Activated naive CD8-positive, alpha-beta T cell treated with anti-CD3 and anti-CD28 coated beads, Interleukin-2, amount 10 ng/mL, durations not matched to agents 7 days and 5 days (primary cell): ENCODE data around the gene TBRG4. TPM values are rescaled to one million over a fixed set of nuclear protein-coding genes. Genes with fewer than 3 reads are reported as not detected.

Source experiments
- ATAC-seq: fragments of 150-1000 bp; cut with Tn5 transposase; one replicate; pipeline ENCODE4 v1.10.0; 2021; ENCODE audit warnings: low read depth, moderate library complexity
- POLR2A ChIA-PET: fragments of 350-600 bp; sonication (Branson Sonifier 250); formaldehyde crosslinking; loops from one replicate; lab custom pipeline; 2021; ENCODE audit warnings: antibody characterized with exemption; lab: Charles Lee
- DNase-seq: peaks from one replicate; pipeline ENCODE4 v3.0.0; 2021
- H3K27ac Mint-ChIP-seq: one replicate; pipeline ENCODE4 v1.8.0; 2022; ENCODE audit warnings: mild to moderate bottlenecking, mixed read lengths
- H3K27me3 Mint-ChIP-seq: one replicate; pipeline ENCODE4 v1.8.0; 2022; ENCODE audit warnings: mild to moderate bottlenecking, moderate library complexity, mixed read lengths
- H3K36me3 Mint-ChIP-seq: one replicate; pipeline ENCODE4 v1.8.0; 2021; ENCODE audit warnings: mild to moderate bottlenecking, mixed read lengths
- H3K4me1 Mint-ChIP-seq: one replicate; pipeline ENCODE4 v1.8.0; 2021; ENCODE audit warnings: mixed read lengths
- H3K4me3 Mint-ChIP-seq: one replicate; pipeline ENCODE4 v1.8.0; 2022; ENCODE audit warnings: mild to moderate bottlenecking, moderate library complexity, mixed read lengths
- H3K9me3 Mint-ChIP-seq: one replicate; pipeline ENCODE4 v1.8.0; 2021; ENCODE audit warnings: mixed read lengths
- total RNA-seq, 2 experiments: library from RNA; stranded (reverse); gene quantifications; one replicate each; pipeline ENCODE4 v1.2.3, GENCODE V29; 2021

Gene TBRG4
- total RNA-seq, 2 experiments from 2014 or later = 123 to 127 TPM

DNA sequence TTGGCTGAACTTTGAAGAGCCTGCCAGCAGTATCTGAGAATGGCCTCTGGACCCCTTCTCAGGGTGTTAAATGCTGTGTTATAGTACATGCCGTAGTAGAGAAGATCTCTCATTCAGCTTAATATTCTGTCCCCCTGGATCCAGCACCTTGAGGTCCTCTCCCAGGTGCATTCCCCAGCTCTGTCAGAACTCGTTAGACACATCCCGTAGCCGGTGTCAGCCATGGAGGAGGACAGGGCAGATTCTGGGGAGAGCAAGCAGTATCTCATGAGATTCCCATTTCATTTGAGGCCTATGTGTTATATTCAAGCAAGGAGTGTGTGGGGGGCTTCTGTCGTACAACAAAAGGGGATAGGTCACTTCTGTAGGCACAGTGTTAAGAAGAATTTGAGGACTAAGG is 57.6 kb downstream of the TBRG4 start:
- H3K4me3 Mint-ChIP-seq = no peak overlapping the region
- ATAC-seq (no peak), DNase-seq (no peak)
- H3K4me1 Mint-ChIP-seq = peaks cover 18% of the 10 kb centered on the region
- H3K27ac Mint-ChIP-seq = no peak overlapping the region
- POLR2A ChIA-PET = no interaction called here
- no peaks in the 10 kb centered on the region for H3K27me3 Mint-ChIP-seq
- peaks cover 50% of the 10 kb centered on the region for H3K36me3 Mint-ChIP-seq
- H3K9me3 Mint-ChIP-seq = no peaks in the 10 kb centered on the region

DNA sequence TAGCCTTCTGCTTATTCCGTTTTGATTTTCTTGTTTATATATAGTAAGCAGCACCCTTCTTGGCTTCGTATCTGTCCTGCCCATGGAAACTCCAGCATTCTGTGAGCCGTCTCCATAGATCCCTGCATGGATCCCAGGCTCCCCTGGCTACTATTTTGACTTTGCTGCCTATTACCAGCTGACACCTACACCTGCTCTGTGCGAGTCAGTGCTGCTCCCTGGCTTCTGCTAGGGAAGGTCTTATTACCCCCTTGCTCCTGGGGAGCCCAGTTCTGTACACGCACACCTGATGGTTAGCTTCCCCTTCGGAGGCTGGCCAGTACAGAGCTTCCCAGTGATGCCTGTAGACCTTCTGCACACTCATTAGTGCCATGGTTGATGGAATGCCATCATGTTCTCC is 58.1 kb downstream of the TBRG4 start:
- DNase-seq = no peak
- POLR2A ChIA-PET = interaction anchor here (0.6 kb wide), 1 partner anchor 19 kb away, joined by 6 read pairs; no protein-coding TSS in a partner anchor
- ATAC-seq = no peak
- H3K27ac Mint-ChIP-seq = no peak overlapping the region
- H3K9me3 Mint-ChIP-seq = no peaks in the 10 kb centered on the region
- peaks cover 49% of the 10 kb centered on the region for H3K36me3 Mint-ChIP-seq
- H3K4me3 Mint-ChIP-seq = no peak overlapping the region
- H3K27me3 Mint-ChIP-seq = no peaks in the 10 kb centered on the region
- H3K4me1 Mint-ChIP-seq = peaks cover 17% of the 10 kb centered on the region

DNA sequence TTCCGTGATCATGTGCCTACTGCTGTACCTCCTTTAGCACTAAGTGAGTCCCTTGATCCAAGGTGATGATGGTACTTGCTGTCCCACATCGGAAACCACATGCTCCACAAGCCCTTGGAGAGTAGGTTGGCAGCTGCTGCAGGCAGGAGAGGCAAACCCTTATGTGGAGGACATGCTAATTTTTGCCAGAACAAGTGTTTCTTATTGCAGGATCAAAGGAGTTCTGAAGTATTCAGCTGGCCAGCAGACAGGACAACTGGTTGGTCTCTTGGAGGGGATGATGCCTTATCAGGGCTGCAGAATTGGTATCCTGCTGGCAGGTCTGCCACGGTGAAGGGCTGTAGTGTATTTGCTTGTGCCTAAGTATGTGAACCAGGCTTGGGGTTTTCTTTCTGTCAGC is 59.5 kb downstream of the TBRG4 start:
- DNase-seq (no peak), ATAC-seq (no peak)
- Mint-ChIP-seq H3K4me3 (no peak overlapping the region), H3K4me1 (peaks cover 13% of the 10 kb centered on the region), H3K36me3 (peaks cover 48% of the 10 kb centered on the region), H3K27ac (no peak overlapping the region), H3K9me3 (no peaks in the 10 kb centered on the region), H3K27me3 (no peaks in the 10 kb centered on the region)
- POLR2A ChIA-PET = no interaction called here

DNA sequence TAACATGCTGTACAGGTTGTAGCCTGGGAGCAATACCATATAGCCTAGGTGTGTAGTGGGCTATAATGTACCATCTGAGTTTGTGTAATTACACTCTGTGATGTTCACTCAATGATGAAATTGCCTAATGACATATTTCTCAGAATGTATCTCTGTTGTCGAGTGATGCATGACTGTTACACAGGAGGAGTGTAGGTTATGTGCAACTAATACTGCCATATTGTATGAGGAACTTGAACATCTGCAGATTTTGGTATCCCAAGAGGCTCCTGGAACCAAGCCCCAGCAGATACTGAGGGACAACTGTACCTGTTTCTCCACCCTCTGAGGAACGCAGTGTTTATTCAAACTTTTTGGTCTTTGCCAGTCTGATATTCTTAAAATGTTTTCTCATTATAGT is 61.3 kb downstream of the TBRG4 start:
- Mint-ChIP-seq H3K36me3 (peaks cover 46% of the 10 kb centered on the region), H3K4me3 (no peak overlapping the region), H3K9me3 (no peaks in the 10 kb centered on the region), H3K27me3 (no peaks in the 10 kb centered on the region), H3K4me1 (peaks cover 16% of the 10 kb centered on the region), H3K27ac (no peak overlapping the region)
- no peak for ATAC-seq
- POLR2A ChIA-PET = no interaction called here
- no peak for DNase-seq

Other genes with a start within 250 kb of the TBRG4 start
- 10 to 100 TPM; 34.8 to 35.6 TPM for gene PURB, start 226.2 kb downstream of the TBRG4 start, total RNA-seq
- gene MYO1G, start 132.7 kb downstream of the TBRG4 start, total RNA-seq = 100 to 1,000 TPM; 382 to 403 TPM
- gene CCM2, start 111.5 kb downstream of the TBRG4 start, total RNA-seq = 100 to 1,000 TPM; 126 to 132 TPM
- gene NACAD, start 22.7 kb downstream of the TBRG4 start, total RNA-seq = under 1 TPM; 0.08 to 0.11 TPM
- gene RAMP3, start 46.1 kb upstream of the TBRG4 start, total RNA-seq = not detected